HAP-1 (cell line): ENCODE measurements around the gene CCL4.
"Not testable (repeated sequence)": the region's sequence is repeated elsewhere in the genome, so short reads cannot be mapped to it uniquely, and the experiment has no call there.

ENCODE experiments used
- DNase-seq, 2 experiments: peaks; one replicate each; pipeline ENCODE4 v3.0.0-alpha.2; 2016 to 2020; ENCODE audit warnings: low spot score in 2 of 2
- H3K27me3 ChIP-seq: fragments of 250-450 bp; sonication (Bioruptor Pico); 2 replicates; pipeline ENCODE4 v1.5.1; 2020; ENCODE audit warnings: low read depth, mild to moderate bottlenecking, moderate library complexity
- H3K36me3 ChIP-seq: fragments of 250-450 bp; sonication (Bioruptor Pico); replicated peaks from 2 replicates; pipeline ENCODE4 v1.5.1; 2020; ENCODE audit warnings: mild to moderate bottlenecking
- H3K4me1 ChIP-seq: fragments of 250-450 bp; sonication (Bioruptor Pico); 2 replicates; pipeline ENCODE4 v1.5.1; 2020; ENCODE audit warnings: mild to moderate bottlenecking
- H3K4me3 ChIP-seq: fragments of 250-450 bp; sonication (Bioruptor Pico); 2 replicates; pipeline ENCODE4 v1.5.1; 2020; ENCODE audit warnings: mild to moderate bottlenecking, moderate library complexity
- H3K9me3 ChIP-seq: fragments of 250-450 bp; sonication (Bioruptor Pico); 2 replicates; pipeline ENCODE4 v1.5.1; 2020; ENCODE audit warnings: mild to moderate bottlenecking, moderate library complexity
- in situ Hi-C: fragments of 300-500 bp; cut with MboI; formaldehyde crosslinking; loops from 3 replicates; pipeline ENCODE4 v1.14.3; 2020; ENCODE audit warnings: low sequenced_read_pairs, inconsistent platforms, mixed read lengths

Gene CCL4

DNA sequence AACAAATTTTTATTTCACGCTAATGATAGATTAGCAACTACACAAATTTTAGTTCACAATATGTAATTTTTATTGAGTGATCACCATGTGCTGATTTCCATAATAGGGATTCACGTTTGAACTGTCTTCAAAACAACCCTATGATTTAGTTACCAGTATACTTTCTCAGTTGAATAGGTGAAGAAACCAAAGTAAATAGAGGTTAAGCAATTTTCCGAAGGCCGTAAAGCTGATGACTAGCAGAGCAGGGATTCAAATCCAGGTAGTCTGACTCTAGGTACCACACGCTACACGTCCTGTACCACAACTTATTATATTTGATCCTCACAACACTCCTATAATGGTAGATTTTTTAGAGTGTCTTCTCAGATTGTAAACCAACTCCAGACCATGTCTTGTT lies 10.9 kb upstream of the CCL4 start:
- H3K27me3 ChIP-seq, DNase-seq, H3K36me3 ChIP-seq, H3K4me1 ChIP-seq, H3K9me3 ChIP-seq, in situ Hi-C loops, H3K4me3 ChIP-seq: not testable (repeated sequence)

DNA sequence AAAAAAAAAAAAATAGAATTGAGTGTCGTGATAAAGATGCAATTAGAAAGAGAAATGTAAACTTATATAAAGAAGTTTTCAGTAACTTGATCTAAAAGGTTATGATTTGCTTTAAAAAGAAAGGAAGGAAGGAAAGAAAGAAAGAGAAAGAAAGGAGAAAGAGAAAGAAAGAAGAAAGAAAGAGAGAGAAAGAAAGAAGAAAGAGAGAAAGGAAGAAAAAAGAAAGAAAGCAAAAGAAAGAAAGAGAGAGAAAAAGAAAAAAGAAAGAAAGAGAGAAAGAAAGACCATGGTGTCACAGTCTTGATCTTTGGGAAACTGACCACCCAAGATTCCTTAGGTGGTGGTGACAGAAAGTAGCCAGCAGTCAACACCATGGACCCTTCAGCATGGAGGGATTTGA lies 9.4 kb upstream of the CCL4 start:
- no peaks in the 10 kb centered on the region for H3K9me3 ChIP-seq
- H3K27me3 ChIP-seq: peaks cover 3% of the 10 kb centered on the region; the same call in 1 of the 2 replicates
- H3K4me1 ChIP-seq: no peaks in the 10 kb centered on the region
- H3K4me3 ChIP-seq: no peak overlapping the region
- in situ Hi-C loops: no loop called here
- H3K36me3 ChIP-seq: no peaks in the 10 kb centered on the region
- DNase-seq: no peak

DNA sequence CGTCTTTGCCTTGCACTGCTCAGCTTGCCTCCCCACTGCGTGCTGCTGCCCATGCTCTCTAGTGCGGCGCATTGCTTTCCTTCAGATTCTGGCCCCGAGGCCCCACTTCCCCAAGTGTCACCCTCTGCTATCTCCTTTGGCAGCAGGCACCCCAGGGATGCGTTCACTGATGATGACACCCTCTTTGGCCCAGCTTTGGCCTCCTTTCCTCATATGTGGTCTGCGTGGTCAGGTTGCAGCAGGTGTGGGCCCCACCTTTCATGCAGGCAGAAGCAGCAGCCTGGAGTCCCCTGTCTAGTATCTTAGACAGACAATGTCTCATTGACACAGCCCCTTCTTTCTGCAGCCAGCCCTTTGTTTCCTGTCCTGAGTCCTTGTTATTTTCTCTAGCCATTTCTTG lies 8.9 kb upstream of the CCL4 start:
- no peak for DNase-seq
- H3K9me3 ChIP-seq: no peaks in the 10 kb centered on the region
- H3K27me3 ChIP-seq: peaks cover 3% of the 10 kb centered on the region; the same call in 1 of the 2 replicates
- in situ Hi-C loops: no loop called here
- H3K4me1 ChIP-seq: no peaks in the 10 kb centered on the region
- H3K4me3 ChIP-seq: no peak overlapping the region
- H3K36me3 ChIP-seq: no peaks in the 10 kb centered on the region

DNA sequence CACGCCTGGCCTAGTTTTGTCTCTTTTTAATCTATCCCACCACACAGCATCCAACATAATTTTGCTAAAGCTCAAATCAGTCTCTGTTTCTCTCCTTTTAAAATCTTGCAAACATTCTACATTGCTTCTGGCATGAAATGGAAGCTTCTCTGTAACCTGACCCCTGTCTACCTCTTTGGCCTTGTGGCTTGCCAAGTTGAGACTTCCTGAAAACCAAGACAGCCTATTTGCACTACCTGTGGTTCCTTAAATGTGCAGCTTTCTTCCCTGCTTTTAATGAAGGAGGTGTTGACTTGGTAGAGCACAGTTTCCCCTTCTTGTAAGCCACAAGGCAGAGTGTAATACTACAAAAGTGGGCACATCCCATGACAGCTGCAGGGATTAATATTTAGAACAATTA lies 7.6 kb upstream of the CCL4 start:
- no peak overlapping the region for H3K4me3 ChIP-seq
- H3K27me3 ChIP-seq: peaks cover 3% of the 10 kb centered on the region; the same call in 1 of the 2 replicates
- DNase-seq: no peak
- in situ Hi-C loops: no loop called here
- H3K36me3 ChIP-seq: no peaks in the 10 kb centered on the region
- no peaks in the 10 kb centered on the region for H3K9me3 ChIP-seq
- no peaks in the 10 kb centered on the region for H3K4me1 ChIP-seq

DNA sequence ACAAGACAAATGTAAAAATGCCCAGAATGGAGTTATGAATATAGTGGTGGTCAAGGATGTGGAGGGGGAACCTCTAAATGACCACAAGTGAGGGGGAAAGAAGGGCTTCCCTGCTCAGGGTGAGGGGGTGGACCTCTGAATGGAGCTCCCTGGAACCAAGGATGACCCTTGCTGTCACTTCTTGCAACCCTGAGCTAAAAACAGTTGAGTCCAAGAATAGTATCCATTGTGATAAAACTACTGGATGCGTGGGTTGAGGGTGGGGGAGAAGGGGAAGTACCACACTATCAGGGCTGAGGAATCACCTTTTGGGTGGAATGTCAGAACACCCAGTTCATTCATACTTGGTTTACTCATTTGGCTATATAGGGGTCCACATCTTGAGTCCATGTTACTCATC lies 4.6 kb upstream of the CCL4 start:
- H3K4me3 ChIP-seq, DNase-seq, H3K36me3 ChIP-seq, H3K4me1 ChIP-seq, H3K27me3 ChIP-seq, in situ Hi-C loops, H3K9me3 ChIP-seq: not testable (repeated sequence)

DNA sequence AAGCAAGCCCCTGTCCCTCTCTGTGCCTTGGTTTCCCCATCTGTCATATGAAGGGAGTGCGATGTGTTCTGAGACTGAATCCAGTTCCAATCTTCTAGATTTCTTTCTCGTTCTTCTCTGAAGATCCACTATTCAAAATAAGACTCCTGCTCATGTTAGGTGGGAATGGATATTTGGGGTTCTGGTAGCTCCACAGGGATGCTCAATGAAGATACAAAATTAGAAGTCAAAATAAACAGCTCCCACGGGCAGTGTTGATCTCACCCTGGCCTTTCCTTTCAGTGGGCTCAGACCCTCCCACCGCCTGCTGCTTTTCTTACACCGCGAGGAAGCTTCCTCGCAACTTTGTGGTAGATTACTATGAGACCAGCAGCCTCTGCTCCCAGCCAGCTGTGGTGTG lies 619 bp downstream of the CCL4 start:
- H3K36me3 ChIP-seq, DNase-seq, H3K4me1 ChIP-seq, H3K27me3 ChIP-seq, H3K9me3 ChIP-seq, H3K4me3 ChIP-seq, in situ Hi-C loops: not testable (repeated sequence)

DNA sequence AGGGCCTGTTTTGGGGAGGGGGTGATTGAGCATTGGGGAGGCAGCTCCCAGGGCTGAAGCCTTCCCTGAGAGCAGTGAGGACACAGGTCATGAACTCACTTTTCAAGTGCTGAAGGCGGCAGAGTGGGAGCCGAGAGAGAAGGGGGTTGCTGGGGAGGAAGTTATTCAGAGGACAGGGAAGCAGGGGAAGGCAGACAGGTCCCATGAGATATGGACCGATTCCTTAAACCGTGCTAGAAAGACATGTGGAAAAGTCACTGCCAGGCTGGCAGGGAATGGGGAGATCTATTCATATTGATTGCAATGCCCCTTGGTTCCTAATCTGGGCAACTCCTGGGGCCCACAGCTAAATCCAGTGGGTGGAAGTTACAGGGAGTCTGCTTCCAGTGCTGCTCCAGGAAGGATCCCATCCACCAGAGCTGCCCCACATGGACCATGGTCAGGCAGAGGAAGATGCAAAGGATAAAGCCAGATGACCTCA lies 1.1 kb downstream of the CCL4 start:
- DNase-seq: no peak
- H3K4me1 ChIP-seq: no peaks in the 10 kb centered on the region
- no peak overlapping the region for H3K4me3 ChIP-seq
- H3K36me3 ChIP-seq: no peaks in the 10 kb centered on the region
- H3K9me3 ChIP-seq: no peaks in the 10 kb centered on the region
- in situ Hi-C loops: no loop called here
- no peaks in the 10 kb centered on the region; the same call in 1 of the 2 replicates for H3K27me3 ChIP-seq

DNA sequence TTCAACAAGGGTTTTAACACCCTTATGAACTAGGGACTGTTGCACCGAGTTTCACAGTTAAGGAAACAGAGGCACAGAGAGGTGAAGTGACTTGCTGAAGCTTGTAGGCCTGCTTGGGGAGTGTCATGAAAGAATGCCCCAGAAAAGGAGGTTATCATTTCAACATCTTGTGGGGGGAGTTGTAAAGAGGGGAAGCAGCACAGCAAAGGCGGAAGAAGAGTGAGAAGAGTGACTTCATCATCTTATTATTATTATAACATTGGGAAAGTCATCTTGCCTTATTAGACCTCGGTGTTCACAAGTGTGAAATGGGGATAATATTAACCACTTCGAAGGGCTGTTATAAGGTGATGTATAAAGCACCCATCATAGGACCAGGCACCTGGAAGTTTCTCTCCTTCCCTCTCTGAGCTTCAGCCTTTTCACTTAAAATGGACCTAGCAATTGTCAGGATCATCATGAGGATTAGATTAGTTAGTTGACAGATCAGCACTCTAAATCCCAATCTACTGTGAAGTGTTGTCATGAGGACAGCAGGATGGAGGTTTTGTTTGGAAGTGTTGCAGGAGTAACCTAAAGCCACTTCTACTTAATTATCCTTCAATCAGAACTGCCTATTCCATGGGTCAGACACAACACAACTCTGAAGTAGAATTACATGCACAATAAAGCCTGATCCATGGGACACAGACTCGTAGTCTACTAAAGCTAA lies 2.3 kb downstream of the CCL4 start:
- Histone ChIP-seq H3K4me3 (no peak overlapping the region), H3K4me1 (no peaks in the 10 kb centered on the region), H3K27me3 (no peaks in the 10 kb centered on the region; the same call in 1 of the 2 replicates), H3K36me3 (no peaks in the 10 kb centered on the region), H3K9me3 (no peaks in the 10 kb centered on the region)
- DNase-seq: no peak
- in situ Hi-C loops: no loop called here

DNA sequence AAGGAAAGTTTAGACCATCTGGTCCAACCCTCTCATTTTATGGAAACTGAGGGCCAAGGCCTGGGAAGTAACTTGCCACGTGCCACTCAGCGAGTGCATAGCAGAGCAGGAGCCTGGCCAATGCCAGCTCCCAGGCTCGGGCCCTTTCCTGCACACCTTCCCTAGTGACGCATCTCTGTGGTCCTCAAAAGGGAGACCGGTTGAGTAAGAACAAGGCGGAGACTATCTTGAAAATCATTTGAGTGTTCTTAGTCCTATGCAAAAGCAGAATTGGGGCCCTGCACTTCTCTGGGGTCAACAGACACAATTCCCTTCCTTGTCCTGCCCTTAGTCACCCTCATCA lies 2.8 kb downstream of the CCL4 start:
- Histone ChIP-seq H3K9me3 (no peaks in the 10 kb centered on the region), H3K27me3 (no peaks in the 10 kb centered on the region; the same call in 1 of the 2 replicates), H3K36me3 (no peaks in the 10 kb centered on the region), H3K4me1 (no peaks in the 10 kb centered on the region), H3K4me3 (no peak overlapping the region)
- DNase-seq: no peak
- in situ Hi-C loops: no loop called here

DNA sequence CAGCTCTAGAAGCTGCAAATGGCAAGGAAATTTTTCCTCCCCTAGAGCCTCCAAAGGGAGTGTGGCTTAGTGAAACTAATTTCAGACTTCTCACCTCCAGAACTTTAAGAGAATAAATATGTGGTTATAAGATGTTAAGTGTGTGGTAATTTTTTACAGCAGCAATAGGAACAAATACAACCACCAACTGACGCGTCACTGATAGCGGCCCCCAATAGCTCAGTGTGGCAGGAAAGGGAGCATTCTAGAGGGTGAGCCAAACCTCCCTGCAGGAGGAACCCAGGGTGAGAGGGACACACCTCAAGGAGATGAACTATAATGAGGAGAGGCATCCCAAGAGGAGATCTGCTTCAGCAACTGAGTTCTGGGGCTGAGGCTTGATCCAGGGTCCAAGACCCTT lies 4.0 kb downstream of the CCL4 start:
- Histone ChIP-seq H3K4me3 (no peak overlapping the region), H3K27me3 (no peaks in the 10 kb centered on the region; the same call in 1 of the 2 replicates), H3K4me1 (no peaks in the 10 kb centered on the region), H3K9me3 (no peaks in the 10 kb centered on the region), H3K36me3 (no peaks in the 10 kb centered on the region)
- no peak for DNase-seq
- in situ Hi-C loops: no loop called here

DNA sequence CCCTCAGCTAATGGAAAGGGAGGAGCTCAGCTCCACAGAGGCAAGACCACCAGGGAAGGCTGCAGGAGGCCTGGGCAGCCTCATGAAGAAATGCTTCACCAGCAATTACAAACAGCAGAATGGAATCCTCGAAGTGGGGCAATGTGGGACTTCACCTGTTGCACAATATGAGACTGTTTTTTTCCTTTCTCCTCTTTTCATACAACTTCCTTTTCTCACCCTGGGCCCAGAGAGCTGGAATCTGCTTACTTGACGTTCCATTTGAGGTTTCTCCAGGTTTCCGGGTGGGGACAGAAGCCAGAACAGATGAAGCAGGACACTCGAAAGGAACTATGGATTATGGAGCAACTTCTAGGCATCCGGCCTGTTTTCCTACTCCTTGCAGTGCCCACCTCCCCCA lies 4.6 kb downstream of the CCL4 start:
- H3K4me1 ChIP-seq, H3K9me3 ChIP-seq, H3K4me3 ChIP-seq, in situ Hi-C loops, H3K36me3 ChIP-seq, H3K27me3 ChIP-seq, DNase-seq: not testable (repeated sequence)

DNA sequence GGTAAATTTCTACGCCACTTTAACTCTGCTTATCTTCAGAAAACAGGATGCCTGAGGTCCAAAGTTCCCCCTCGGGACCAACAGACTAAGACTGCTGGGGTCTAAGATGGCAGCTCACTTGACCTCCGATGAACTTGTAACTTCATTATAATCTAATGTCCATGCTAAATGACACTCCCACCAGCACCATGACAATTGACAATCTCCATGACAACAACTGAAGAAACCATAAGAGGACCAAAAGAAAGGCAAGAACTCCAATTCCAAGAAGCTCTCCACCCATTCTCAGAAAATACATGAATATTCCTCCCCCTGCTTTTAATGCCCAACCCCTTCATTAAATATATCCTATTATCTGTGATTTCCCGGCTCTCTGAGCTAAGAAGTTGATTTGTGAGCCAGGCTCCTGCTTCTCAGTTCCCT lies 7.5 kb downstream of the CCL4 start:
- no peaks in the 10 kb centered on the region for H3K9me3 ChIP-seq
- in situ Hi-C loops: no loop called here

DNA sequence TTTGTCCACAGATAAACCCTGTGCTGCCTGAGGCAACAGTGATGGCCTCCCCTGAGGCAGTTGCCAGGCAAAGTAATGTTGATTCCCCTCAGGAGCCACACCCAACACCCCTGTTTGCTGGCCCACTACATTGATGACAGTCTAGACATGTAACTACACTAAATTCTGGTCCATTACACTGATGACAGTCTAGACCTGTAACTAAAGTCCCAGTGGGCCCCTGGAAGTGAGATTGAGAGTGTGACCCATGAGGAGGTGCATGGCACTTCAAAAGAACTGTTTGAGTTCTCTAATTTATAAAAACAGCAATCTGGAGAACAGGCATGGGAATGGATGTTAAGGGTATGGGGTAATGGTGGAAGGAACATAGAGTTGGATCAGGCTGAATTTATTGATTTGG lies 8.9 kb downstream of the CCL4 start:
- H3K4me1 ChIP-seq: no peaks in the 10 kb centered on the region
- DNase-seq: no peak
- no peaks in the 10 kb centered on the region for H3K9me3 ChIP-seq
- no peaks in the 10 kb centered on the region for H3K27me3 ChIP-seq
- H3K36me3 ChIP-seq: no peaks in the 10 kb centered on the region
- H3K4me3 ChIP-seq: no peak overlapping the region
- in situ Hi-C loops: no loop called here

More for the DNA sequence above, 7.5 kb downstream of the CCL4 start:
- no peaks in the 10 kb centered on the region for H3K4me1 ChIP-seq
- no peaks in the 10 kb centered on the region; the same call in 1 of the 2 replicates for H3K27me3 ChIP-seq
- no peak overlapping the region for H3K4me3 ChIP-seq
- DNase-seq: no peak
- H3K36me3 ChIP-seq: no peaks in the 10 kb centered on the region

DNA sequence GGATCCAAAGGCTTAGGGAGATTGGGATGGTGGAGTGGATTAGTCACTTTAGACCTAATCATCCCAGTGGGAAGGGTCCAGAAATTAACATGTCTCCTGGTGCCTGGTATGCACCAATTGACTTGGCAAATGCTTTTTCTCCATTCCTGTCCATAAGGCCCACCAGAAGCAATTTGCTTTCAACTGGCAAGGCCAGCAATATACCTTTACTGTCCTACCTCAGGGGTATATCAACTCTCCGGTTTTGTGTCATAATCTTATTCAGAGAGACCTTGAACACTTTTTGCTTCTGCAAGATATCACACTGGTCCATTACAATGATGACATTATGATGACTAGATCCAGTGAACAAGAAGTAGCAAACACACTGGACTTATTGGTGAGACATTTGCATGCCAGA lies 9.5 kb downstream of the CCL4 start:
- in situ Hi-C loops, H3K36me3 ChIP-seq, H3K4me1 ChIP-seq, H3K4me3 ChIP-seq, H3K9me3 ChIP-seq, H3K27me3 ChIP-seq, DNase-seq: not testable (repeated sequence)
